Keratinocyte (primary cell): ENCODE measurements around the gene MYRIP. TPM values are rescaled to one million over a fixed set of nuclear protein-coding genes. Genes with fewer than 3 reads are reported as not detected.

Experiments
- DNase-seq: peaks from one replicate; pipeline ENCODE4 v3.0.0-alpha.2; 2011; ENCODE audit warnings: low read depth, missing footprints, low spot score
- FAIRE-seq: peaks from 2 replicates; lab custom pipeline; 2011; peaks lifted over from hg19 to GRCh38; lab: Jason Lieb, UNC
- H2AFZ ChIP-seq: 2 replicates; pipeline ENCODE4 v1.6.0; 2012; ENCODE audit warnings: low read length, control low read depth, inconsistent platforms; ENCODE audit not compliant: control insufficient read depth
- H3K27ac ChIP-seq: 2 replicates; pipeline ENCODE4 v1.5.1; 2011; ENCODE audit warnings: low read length; ENCODE audit not compliant: control insufficient read depth, insufficient read depth
- H3K27me3 ChIP-seq: 3 replicates; pipeline ENCODE4 v1.6.0; 2011; ENCODE audit warnings: low read length; ENCODE audit not compliant: control insufficient read depth, insufficient read depth; ENCODE audit errors: extremely low read depth
- H3K36me3 ChIP-seq, 2 experiments: 2 replicates in 1 of 2; 3 replicates in 1 of 2; pipeline ENCODE4 v1.5.1; 2011; ENCODE audit warnings: low read length in 2 of 2, mild to moderate bottlenecking in 1 of 2; ENCODE audit not compliant: control insufficient read depth in 2 of 2, insufficient read depth in 2 of 2; ENCODE audit errors: extremely low read depth in 1 of 2
- H3K4me1 ChIP-seq: 3 replicates; pipeline ENCODE4 v1.5.1; 2011; ENCODE audit warnings: low read length; ENCODE audit not compliant: control insufficient read depth, insufficient read depth; ENCODE audit errors: extremely low read depth
- H3K4me2 ChIP-seq: 3 replicates; pipeline ENCODE4 v1.6.0; 2011; ENCODE audit warnings: low read depth, low read length; ENCODE audit not compliant: control insufficient read depth, insufficient read depth; ENCODE audit errors: extremely low read depth
- H3K4me3 ChIP-seq, 3 experiments: fragments of 200-600 bp in 1 of 3; sonication (generic) in 1 of 3; 2 replicates in 2 of 3; 3 replicates in 1 of 3; pipeline ENCODE4 v1.5.1; 2011 to 2016; ENCODE audit warnings: low read length in 3 of 3, mild to moderate bottlenecking in 3 of 3, control low read depth in 2 of 3, inconsistent platforms in 1 of 3, low read depth in 1 of 3, mixed read lengths in 1 of 3, mixed run types in 1 of 3, moderate library complexity in 1 of 3; ENCODE audit not compliant: control insufficient read depth in 2 of 3, insufficient read depth in 2 of 3; ENCODE audit errors: extremely low read depth in 1 of 3
- H3K79me2 ChIP-seq: 2 replicates; pipeline ENCODE4 v1.6.0; 2012; ENCODE audit warnings: low read length; ENCODE audit not compliant: control insufficient read depth, insufficient read depth
- H3K9ac ChIP-seq: 3 replicates; pipeline ENCODE4 v1.6.0; 2011; ENCODE audit warnings: low read length; ENCODE audit not compliant: control insufficient read depth, insufficient read depth; ENCODE audit errors: extremely low read depth
- H3K9me1 ChIP-seq: 3 replicates; pipeline ENCODE4 v1.6.0; 2011; ENCODE audit warnings: low read length; ENCODE audit not compliant: control insufficient read depth, insufficient read depth; ENCODE audit errors: extremely low read depth
- H3K9me3 ChIP-seq: 2 replicates; pipeline ENCODE4 v1.5.1; 2012; ENCODE audit warnings: low read depth, low read length; ENCODE audit not compliant: control insufficient read depth
- H4K20me1 ChIP-seq: 3 replicates; pipeline ENCODE4 v1.6.0; 2011; ENCODE audit warnings: low read length; ENCODE audit not compliant: control insufficient read depth, insufficient read depth; ENCODE audit errors: extremely low read depth
- CTCF ChIP-seq, 3 experiments: IDR thresholded peaks in 1 of 3; conservative IDR thresholded peaks in 1 of 3; optimal IDR thresholded peaks in 1 of 3; 2 replicates in 2 of 3; 3 replicates in 1 of 3; pipeline versions ENCODE3 to v1.5.1; 2011; ENCODE audit warnings: low read length in 3 of 3, mild to moderate bottlenecking in 3 of 3, moderate library complexity in 2 of 3, control low read depth in 1 of 3, inconsistent platforms in 1 of 3; ENCODE audit not compliant: insufficient read depth in 2 of 3; ENCODE audit errors: extremely low read depth in 1 of 3
- EZH2 ChIP-seq: IDR thresholded peaks from one replicate; pipeline ENCODE4 v1.6.1; 2012; ENCODE audit warnings: inconsistent platforms, mild to moderate bottlenecking, low read length, moderate library complexity
- dilution Hi-C: fragments of 300-500 bp; cut with MboI; formaldehyde crosslinking; loops from one replicate; pipeline ENCODE4 v1.7.0; 2020; ENCODE audit warnings: low sequenced_read_pairs; ENCODE audit not compliant: extremely low pct_ligation_motif_present
- polyA plus RNA-seq, 5 experiments: library from polyadenylated mRNA; depleted of rRNA in 3 of 5; stranded (reverse) in 3 of 5; stranded (forward) in 1 of 5; unstranded in 1 of 5; fragments of >200 nt; gene quantifications; 1 replicate in 1 of 5; 2 replicates in 3 of 5; 3 replicates in 1 of 5; pipeline versions ENCODE4 v1.2.1 to v1.2.3, GENCODE V29; 2011 to 2012; ENCODE audit warnings: missing spikeins in 2 of 5, low read depth in 1 of 5, low replicate concordance in 1 of 5

Gene MYRIP
- polyA plus RNA-seq, 1 donor (not counting 4 experiments of a cell fraction or from before 2014, with no cell fraction given) = 0.01 TPM

GRCh38 chr3:40018369-40018768 lies 209.0 kb downstream of the MYRIP start:
- Histone ChIP-seq H3K4me2 (no peak overlapping the region), H3K9me3 (no peaks in the 10 kb centered on the region), H3K27ac (no peak overlapping the region), H3K4me3 (no peak overlapping the region), H3K9ac (no peak overlapping the region), H4K20me1 (no peaks in the 10 kb centered on the region), H3K79me2 (no peaks in the 10 kb centered on the region), H3K27me3 (no peaks in the 10 kb centered on the region), H2AFZ (no peak overlapping the region), H3K36me3 (no peaks in the 10 kb centered on the region), H3K9me1 (no peaks in the 10 kb centered on the region), H3K4me1 (peaks cover 5% of the 10 kb centered on the region)
- DNase-seq (no peak), FAIRE-seq (no peak)
- TF ChIP-seq EZH2 = no peak
- TF ChIP-seq CTCF (optimal IDR thresholded peaks at IDR 0.05 in 1 of 3, IDR thresholded peaks at IDR 0.05 in 1 of 3, conservative IDR thresholded peaks at IDR 0.05 in 1 of 3; ENCODE audit: extremely low read depth in 1 of 3, insufficient read depth in 2 of 3, low read length in 3 of 3) = no peak
- dilution Hi-C loops = loop anchor here (25.0 kb wide), 1 partner anchor 169 kb away; no protein-coding TSS in a partner anchor

- dilution Hi-C loops = loop anchor here (25.0 kb wide), 1 partner anchor 168 kb away; no protein-coding TSS in a partner anchor
- no peak overlapping the region for H3K9ac ChIP-seq
These were observed 210.0 kb downstream of the MYRIP start for GRCh38 chr3:40019376-40019775.

More at GRCh38 chr3:40019376-40019775, 210.0 kb downstream of the MYRIP start:
- H3K36me3 ChIP-seq = no peaks in the 10 kb centered on the region
- FAIRE-seq = no peak
- no peak for TF ChIP-seq EZH2
- no peak for TF ChIP-seq CTCF (optimal IDR thresholded peaks at IDR 0.05 in 1 of 3, IDR thresholded peaks at IDR 0.05 in 1 of 3, conservative IDR thresholded peaks at IDR 0.05 in 1 of 3; ENCODE audit: extremely low read depth in 1 of 3, insufficient read depth in 2 of 3, low read length in 3 of 3)
- no peaks in the 10 kb centered on the region for H4K20me1 ChIP-seq
- H3K4me3 ChIP-seq = no peak overlapping the region
- no peaks in the 10 kb centered on the region for H3K79me2 ChIP-seq
- no peaks in the 10 kb centered on the region for H3K9me3 ChIP-seq
- no peaks in the 10 kb centered on the region for H3K27me3 ChIP-seq
- DNase-seq = no peak
- no peak overlapping the region for H3K27ac ChIP-seq
- H3K4me1 ChIP-seq = peaks cover 5% of the 10 kb centered on the region
- no peak overlapping the region for H2AFZ ChIP-seq
- H3K4me2 ChIP-seq = no peak overlapping the region
- no peaks in the 10 kb centered on the region for H3K9me1 ChIP-seq
